GM23248 (cell line): Measurements from ENCODE around the gene PHLDB2. TPM values are rescaled to one million over a fixed set of nuclear protein-coding genes. Genes with fewer than 3 reads are reported as not detected.
A peak's percentile ranks its signal among the peaks of the same experiment; 100 is the strongest.

Source experiments
- DNase-seq: peaks from one replicate; pipeline ENCODE4 v3.0.0-alpha.2; 2015
- H2AFZ ChIP-seq: fragments of 200-600 bp; sonication (generic); 2 replicates; pipeline ENCODE4 v1.6.1; 2016; ENCODE audit warnings: antibody characterized with exemption
- H3F3A ChIP-seq: fragments of 200-600 bp; sonication (generic); 2 replicates; pipeline ENCODE4 v1.6.1; 2016; ENCODE audit warnings: mild to moderate bottlenecking, antibody characterized with exemption, mixed run types; ENCODE audit not compliant: insufficient read depth
- H3K27ac ChIP-seq: fragments of 200-600 bp; sonication (generic); 2 replicates; pipeline ENCODE4 v1.5.1; 2016; ENCODE audit warnings: mild to moderate bottlenecking
- H3K27me3 ChIP-seq: fragments of 200-600 bp; sonication (generic); replicated peaks from 2 replicates; pipeline ENCODE4 v1.6.1; 2016; ENCODE audit warnings: mild to moderate bottlenecking; ENCODE audit not compliant: insufficient read depth
- H3K36me3 ChIP-seq: fragments of 200-600 bp; sonication (generic); 2 replicates; pipeline ENCODE4 v1.6.1; 2016; ENCODE audit warnings: low read depth, mild to moderate bottlenecking
- H3K4me1 ChIP-seq: fragments of 200-600 bp; sonication (generic); 2 replicates; pipeline ENCODE4 v1.6.1; 2016; ENCODE audit warnings: mild to moderate bottlenecking; ENCODE audit not compliant: insufficient read depth
- H3K4me2 ChIP-seq: fragments of 200-600 bp; sonication (generic); one replicate; pipeline ENCODE4 v1.6.1; 2016; ENCODE audit warnings: mild to moderate bottlenecking; ENCODE audit not compliant: unreplicated experiment
- H3K4me3 ChIP-seq: fragments of 200-600 bp; sonication (generic); 2 replicates; pipeline ENCODE4 v1.5.1; 2016; ENCODE audit warnings: mild to moderate bottlenecking
- H3K79me2 ChIP-seq: fragments of 200-600 bp; sonication (generic); 2 replicates; pipeline ENCODE4 v1.6.1; 2016; ENCODE audit warnings: mild to moderate bottlenecking; ENCODE audit not compliant: insufficient read depth
- H3K9ac ChIP-seq: fragments of 200-600 bp; sonication (generic); 2 replicates; pipeline ENCODE4 v1.6.1; 2016; ENCODE audit warnings: mild to moderate bottlenecking
- H3K9me2 ChIP-seq: fragments of 200-600 bp; sonication (generic); 2 replicates; pipeline ENCODE4 v1.6.1; 2016; ENCODE audit warnings: mixed run types, mild to moderate bottlenecking, moderate library complexity; ENCODE audit not compliant: insufficient read depth
- H3K9me3 ChIP-seq: fragments of 200-600 bp; sonication (generic); one replicate; pipeline ENCODE4 v1.6.1; 2017; ENCODE audit warnings: low read depth
- H4K20me1 ChIP-seq: fragments of 200-600 bp; sonication (generic); 2 replicates; pipeline ENCODE4 v1.6.0; 2016; ENCODE audit not compliant: insufficient read depth
- EZH2 ChIP-seq: fragments of 200-600 bp; sonication (generic); IDR thresholded peaks from 2 replicates; pipeline ENCODE4 v1.6.1; 2018; ENCODE audit warnings: antibody characterized with exemption, mild to moderate bottlenecking; ENCODE audit not compliant: insufficient read depth, poor library complexity, severe bottlenecking
- EZH2phosphoT487 ChIP-seq: fragments of 200-600 bp; sonication (generic); IDR thresholded peaks from 2 replicates; pipeline ENCODE4 v1.6.1; 2018; ENCODE audit warnings: antibody characterized with exemption, moderate library complexity, mild to moderate bottlenecking, low read depth; ENCODE audit not compliant: insufficient read depth
- WGBS, 2 experiments: methylation state at CpG; one replicate each; pipeline ENCODE4 v1.1.6; 2015 to 2017; ENCODE audit warnings: low lambda C conversion rate in 2 of 2, low coverage in 1 of 2; ENCODE audit errors: missing lambda C conversion rate in 2 of 2; 5-methylcytosine and 5-hydroxymethylcytosine counted together
- in situ Hi-C: fragments of 300-500 bp; cut with MboI; formaldehyde crosslinking; loops from 2 replicates; pipeline ENCODE4 v1.15.0; 2020
- polyA plus RNA-seq: library from polyadenylated mRNA; unstranded; fragments of >200 nt; fragmentation: Nextera tagmentation; extraction: Ambion mirVana; gene quantifications from 2 replicates; pipeline ENCODE4 v1.2.1, GENCODE V29; 2016
- total RNA-seq: library from RNA; depleted of rRNA; stranded (reverse); fragments of >200 nt; shearing (Covaris generic); gene quantifications from 2 replicates; pipeline ENCODE4 v1.2.3, GENCODE V29; 2014

The PHLDB2 gene
- total and polyA plus RNA-seq, 2 experiments from 2014 or later, result 55.6 to 60.6 TPM

DNA sequence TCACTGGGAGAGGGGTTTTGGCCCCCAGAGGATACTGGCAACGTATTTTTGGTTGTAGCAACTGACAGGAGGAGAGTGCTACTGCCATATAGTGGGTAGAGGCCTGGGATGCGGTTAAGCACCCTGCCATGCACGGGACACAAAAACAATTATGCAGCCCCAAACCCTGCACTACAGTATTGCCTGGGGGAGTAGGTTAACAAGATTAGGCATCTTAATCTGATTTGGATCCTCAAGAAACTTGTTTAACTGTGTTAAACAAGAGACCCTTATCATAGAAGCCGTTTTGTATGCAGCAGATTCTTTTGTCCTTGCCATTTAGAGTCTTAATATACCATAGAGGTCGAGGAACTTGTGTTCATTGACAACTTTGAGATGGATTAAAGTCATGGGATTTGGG, 3.4 kb downstream of the PHLDB2 start:
- H3K79me2 ChIP-seq, result peaks cover 66% of the 10 kb centered on the region

DNA sequence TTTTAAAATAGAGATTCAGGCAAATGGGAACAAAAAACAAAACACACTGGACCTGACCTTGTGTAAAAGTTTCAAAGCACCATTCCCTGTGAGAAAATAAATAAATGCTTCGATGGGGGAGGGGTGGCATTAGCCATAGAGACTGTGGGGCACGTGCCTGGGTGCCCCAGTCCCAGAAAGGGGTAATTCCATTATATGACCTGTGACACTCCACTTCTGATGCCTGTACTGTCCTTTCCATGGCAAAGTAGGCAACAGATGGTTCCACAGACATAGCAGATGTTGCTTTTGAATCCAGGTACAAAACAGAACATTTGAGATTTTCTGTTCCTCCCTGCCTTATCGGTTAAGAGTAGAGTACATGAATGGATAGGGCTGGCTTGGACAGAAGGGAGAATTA, 3.9 kb downstream of the PHLDB2 start:
- in situ Hi-C loops, result loop anchor here (5.0 kb wide), 1 partner anchor 146 kb away; no protein-coding TSS in a partner anchor
- WGBS, 2 experiments, result 95 to 97% methylated on average over 3 of the region's 3 CpGs
- H3K79me2 ChIP-seq, result peaks cover 72% of the 10 kb centered on the region

More for the DNA sequence above, 3.4 kb downstream of the PHLDB2 start:
- H3K9me3 ChIP-seq, result no peaks in the 10 kb centered on the region
- peaks cover 58% of the 10 kb centered on the region for H3F3A ChIP-seq
- peak overlapping the region; percentile 95; the same call in 1 of the 2 replicates for H3K27ac ChIP-seq
- peak overlapping the region; percentile 97; the same call in 1 of the 2 replicates for H3K9ac ChIP-seq
- peak overlapping the region; percentile 87 for H3K4me2 ChIP-seq
- 78 to 80% methylated on average over 5 of the region's 5 CpGs for WGBS, 2 experiments
- in situ Hi-C loops, result loop anchor here (5.0 kb wide), 1 partner anchor 145 kb away; no protein-coding TSS in a partner anchor
- H3K4me3 ChIP-seq, result peak overlapping the region; percentile 81
- H3K27me3 ChIP-seq, result no peaks in the 10 kb centered on the region
- H3K36me3 ChIP-seq, result no peaks in the 10 kb centered on the region
- peaks cover 54% of the 10 kb centered on the region for H3K4me1 ChIP-seq
- no peaks in the 10 kb centered on the region for H4K20me1 ChIP-seq
- no peak for TF ChIP-seq EZH2
- no peak for TF ChIP-seq EZH2phosphoT487
- H3K9me2 ChIP-seq, result no peaks in the 10 kb centered on the region
- no peak overlapping the region for H2AFZ ChIP-seq
- no peak for DNase-seq

DNA sequence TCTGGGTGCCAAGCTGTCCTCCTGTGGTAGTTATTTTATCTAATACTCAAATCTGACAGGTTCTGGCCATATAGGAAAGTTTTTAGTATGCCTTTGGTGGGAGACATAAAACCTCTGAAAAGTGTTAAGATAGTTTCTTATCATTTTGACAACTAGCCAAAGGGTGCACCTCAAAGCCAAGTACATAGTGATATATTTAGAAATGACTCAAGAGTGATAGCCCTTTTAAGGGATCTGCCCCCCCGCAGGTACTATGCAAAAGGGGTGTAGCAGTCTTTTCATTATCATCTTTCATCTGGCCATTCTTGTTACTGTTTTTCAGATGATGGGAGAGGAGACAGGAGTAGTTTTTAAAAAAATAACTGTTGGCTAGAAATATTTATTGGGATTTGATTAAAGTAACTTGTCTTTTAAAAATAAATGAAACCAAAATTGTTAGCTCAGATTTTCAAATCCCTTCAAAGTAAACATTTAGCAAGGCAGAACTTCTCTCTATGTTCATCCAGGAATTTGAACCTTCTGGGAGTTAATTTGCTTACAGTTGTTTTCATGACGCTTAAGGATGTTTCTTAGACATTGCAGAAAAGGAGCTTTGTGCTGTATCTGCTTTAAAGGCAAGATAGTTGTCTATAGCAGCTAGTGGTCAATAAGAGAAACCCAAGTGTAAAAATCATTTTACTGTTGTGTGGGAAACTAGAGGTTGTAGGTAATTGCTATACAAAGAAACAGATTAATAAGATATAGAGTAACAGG, 5.1 kb downstream of the PHLDB2 start:
- no peaks in the 10 kb centered on the region for H3K9me2 ChIP-seq
- H3K9me3 ChIP-seq, result no peaks in the 10 kb centered on the region
- no peaks in the 10 kb centered on the region for H3K27me3 ChIP-seq
- peak overlapping the region; percentile 69 for H3K4me2 ChIP-seq
- H3F3A ChIP-seq, result peaks cover 53% of the 10 kb centered on the region
- WGBS, 2 experiments, result 38 to 58% methylated on average over 2 of the region's 2 CpGs
- no peaks in the 10 kb centered on the region for H3K36me3 ChIP-seq
- DNase-seq, result no peak
- peak overlapping the region; percentile 43 for H3K4me3 ChIP-seq
- H3K9ac ChIP-seq, result peak overlapping the region; percentile 67
- H3K79me2 ChIP-seq, result peaks cover 83% of the 10 kb centered on the region
- no peaks in the 10 kb centered on the region for H4K20me1 ChIP-seq
- H3K4me1 ChIP-seq, result peaks cover 57% of the 10 kb centered on the region
- in situ Hi-C loops, result loop anchor here (5.0 kb wide), 1 partner anchor 147 kb away; no protein-coding TSS in a partner anchor
- no peak overlapping the region for H2AFZ ChIP-seq
- peak overlapping the region; percentile 85 for H3K27ac ChIP-seq
- TF ChIP-seq EZH2 (no peak), EZH2phosphoT487 (no peak)

More for the DNA sequence above, 3.9 kb downstream of the PHLDB2 start:
- peaks cover 54% of the 10 kb centered on the region for H3K4me1 ChIP-seq
- no peak overlapping the region for H3K27ac ChIP-seq
- H3K27me3 ChIP-seq, result no peaks in the 10 kb centered on the region
- DNase-seq, result no peak
- 0 out of 2 replicates have a peak overlapping the region, but pooled peaks have one; percentile 81 for H3K4me3 ChIP-seq
- no peaks in the 10 kb centered on the region for H3K9me3 ChIP-seq
- H3F3A ChIP-seq, result peaks cover 58% of the 10 kb centered on the region
- H4K20me1 ChIP-seq, result no peaks in the 10 kb centered on the region
- H3K9ac ChIP-seq, result no peak overlapping the region
- H2AFZ ChIP-seq, result no peak overlapping the region
- H3K9me2 ChIP-seq, result no peaks in the 10 kb centered on the region
- peak overlapping the region; percentile 69 for H3K4me2 ChIP-seq
- TF ChIP-seq EZH2, result no peak
- TF ChIP-seq EZH2phosphoT487, result no peak
- no peaks in the 10 kb centered on the region for H3K36me3 ChIP-seq

DNA sequence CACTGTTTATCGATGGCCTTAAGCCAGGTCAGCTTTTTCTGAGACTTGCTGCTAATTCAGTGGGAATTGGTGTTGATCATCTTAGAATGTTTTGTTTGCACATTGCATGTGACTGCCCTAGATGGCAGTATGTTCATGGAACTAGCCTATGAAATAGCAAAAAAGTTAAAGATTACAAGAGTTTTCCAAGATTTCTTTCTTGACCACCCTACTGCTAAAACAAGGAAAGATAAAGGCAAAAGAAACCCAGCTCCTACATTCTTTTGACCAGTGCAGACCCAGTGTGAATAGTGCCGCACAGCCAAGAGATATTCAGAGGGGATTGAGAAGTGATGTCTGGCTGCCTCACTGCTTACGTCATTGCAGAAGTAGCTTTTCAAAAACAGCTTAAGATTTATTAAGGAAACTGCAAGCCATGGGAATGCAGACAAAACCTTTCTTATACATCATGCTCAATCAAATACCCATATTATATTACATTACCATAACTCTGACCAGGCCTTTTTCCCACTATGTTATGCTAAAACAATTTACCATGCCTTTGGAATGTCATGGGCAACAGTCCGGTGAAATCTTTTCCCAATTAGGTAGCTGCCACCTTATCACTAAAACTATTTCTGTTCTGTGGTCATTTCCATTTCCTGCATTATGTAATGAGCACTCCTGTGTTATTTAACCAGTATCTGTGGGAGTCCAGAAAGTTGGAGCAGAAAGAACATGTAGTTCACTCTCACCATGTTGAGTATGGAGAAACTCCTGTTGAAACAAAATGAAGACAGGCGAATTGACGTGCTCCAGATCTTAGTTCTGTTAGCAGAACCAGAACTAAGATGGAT, 6.0 kb downstream of the PHLDB2 start:
- peaks cover 67% of the 10 kb centered on the region for H3K4me1 ChIP-seq
- no peaks in the 10 kb centered on the region for H3K27me3 ChIP-seq
- 19 to 20% methylated on average over 6 of the region's 6 CpGs for WGBS, 2 experiments
- no peaks in the 10 kb centered on the region for H3K9me2 ChIP-seq
- no peaks in the 10 kb centered on the region for H3K9me3 ChIP-seq
- DNase-seq, result peak; percentile 79
- no peak for TF ChIP-seq EZH2phosphoT487
- peak overlapping the region; percentile 43 for H3K4me3 ChIP-seq
- peaks cover 52% of the 10 kb centered on the region for H3F3A ChIP-seq
- H3K36me3 ChIP-seq, result no peaks in the 10 kb centered on the region
- in situ Hi-C loops, result loop anchor here (5.0 kb wide), 1 partner anchor 148 kb away; no protein-coding TSS in a partner anchor
- H3K79me2 ChIP-seq, result peaks cover 92% of the 10 kb centered on the region
- peak overlapping the region; percentile 85 for H3K27ac ChIP-seq
- H3K4me2 ChIP-seq, result peak overlapping the region; percentile 69
- no peaks in the 10 kb centered on the region for H4K20me1 ChIP-seq
- H3K9ac ChIP-seq, result peak overlapping the region; percentile 67
- H2AFZ ChIP-seq, result no peak overlapping the region
